ENCODE measurements around the gene CDC37. TPM values are rescaled to one million over a fixed set of nuclear protein-coding genes. Genes with fewer than 3 reads are reported as not detected.

CDC37 gene
- total and polyA plus RNA-seq, 2 experiments from 2014 or later, result 144 to 196 TPM

GRCh38 chr19:10430505-10431253, 27.3 kb upstream of the CDC37 start:
- TF ChIP-seq EZH2phosphoT487 (IDR thresholded peaks at IDR 0.05; ENCODE audit: low read depth, severe bottlenecking, unreplicated experiment), result no peak
- TF ChIP-seq EZH2 (IDR thresholded peaks at IDR 0.05; ENCODE audit: borderline replicate concordance), result peak; percentile 71
- WGBS (ENCODE audit: low lambda C conversion rate, missing lambda C conversion rate), result 22% methylated on average over 24 of the region's 75 CpGs
- peaks cover 7% of the 10 kb centered on the region for H3K4me1 ChIP-seq (ENCODE audit: insufficient read depth)
- no peaks in the 10 kb centered on the region for H4K20me1 ChIP-seq (ENCODE audit: insufficient read depth, poor library complexity, severe bottlenecking)
- no peaks in the 10 kb centered on the region for H3K9me2 ChIP-seq (replicated peaks; ENCODE audit: insufficient read depth)
- H3K27ac ChIP-seq, result no peak overlapping the region
- no peaks in the 10 kb centered on the region for H3K36me3 ChIP-seq (replicated peaks; ENCODE audit: insufficient read depth, low read depth)
- peak overlapping the region; percentile 42 for H3K4me3 ChIP-seq
- no peaks in the 10 kb centered on the region for H3K79me2 ChIP-seq
- H3K9me3 ChIP-seq (ENCODE audit: low read depth), result no peaks in the 10 kb centered on the region
- H2AFZ ChIP-seq, result peak overlapping the region; percentile 90
- peak; percentile 74 for DNase-seq (ENCODE audit: low spot score)
- peak overlapping the region; percentile 90 for H3K4me2 ChIP-seq
- H3K27me3 ChIP-seq, result peaks cover 52% of the 10 kb centered on the region

GRCh38 chr19:10428996-10429381, 25.6 kb upstream of the CDC37 start:
- no peaks in the 10 kb centered on the region for H3K9me2 ChIP-seq (replicated peaks; ENCODE audit: insufficient read depth)
- 87% methylated on average over 4 of the region's 5 CpGs for WGBS (ENCODE audit: low lambda C conversion rate, missing lambda C conversion rate)
- no peak overlapping the region for H3K4me3 ChIP-seq
- peaks cover 10% of the 10 kb centered on the region for H3K4me1 ChIP-seq (ENCODE audit: insufficient read depth)
- no peaks in the 10 kb centered on the region for H3K79me2 ChIP-seq
- H4K20me1 ChIP-seq (ENCODE audit: insufficient read depth, poor library complexity, severe bottlenecking), result no peaks in the 10 kb centered on the region
- peaks cover 66% of the 10 kb centered on the region for H3K27me3 ChIP-seq
- H3K4me2 ChIP-seq, result no peak overlapping the region
- no peak overlapping the region for H2AFZ ChIP-seq
- H3K36me3 ChIP-seq (replicated peaks; ENCODE audit: insufficient read depth, low read depth), result no peaks in the 10 kb centered on the region
- no peak for TF ChIP-seq EZH2phosphoT487 (IDR thresholded peaks at IDR 0.05; ENCODE audit: low read depth, severe bottlenecking, unreplicated experiment)
- no peak for TF ChIP-seq EZH2 (IDR thresholded peaks at IDR 0.05; ENCODE audit: borderline replicate concordance)
- TF ChIP-seq CTCF (IDR thresholded peaks at IDR 0.05; ENCODE audit: poor library complexity), result no peak
- no peak for DNase-seq (ENCODE audit: low spot score)
- no peaks in the 10 kb centered on the region for H3K9me3 ChIP-seq (ENCODE audit: low read depth)
- no peak overlapping the region for H3K27ac ChIP-seq

GRCh38 chr19:10427169-10427568, 23.8 kb upstream of the CDC37 start:
- TF ChIP-seq EZH2 (IDR thresholded peaks at IDR 0.05; ENCODE audit: borderline replicate concordance) (no peak), EZH2phosphoT487 (IDR thresholded peaks at IDR 0.05; ENCODE audit: low read depth, severe bottlenecking, unreplicated experiment) (no peak), CTCF (IDR thresholded peaks at IDR 0.05; ENCODE audit: poor library complexity) (no peak)
- peaks cover 10% of the 10 kb centered on the region for H3K4me1 ChIP-seq (ENCODE audit: insufficient read depth)
- no peak for DNase-seq (ENCODE audit: low spot score)
- peaks cover 77% of the 10 kb centered on the region for H3K27me3 ChIP-seq
- no peak overlapping the region for H3K4me3 ChIP-seq
- H4K20me1 ChIP-seq (ENCODE audit: insufficient read depth, poor library complexity, severe bottlenecking), result no peaks in the 10 kb centered on the region
- 89% methylated on average over 6 of the region's 6 CpGs for whole genome bisulfite sequencing (ENCODE audit: low lambda C conversion rate, missing lambda C conversion rate)
- H3K27ac ChIP-seq, result no peak overlapping the region
- H3K4me2 ChIP-seq, result no peak overlapping the region
- no peak overlapping the region for H2AFZ ChIP-seq
- H3K79me2 ChIP-seq, result no peaks in the 10 kb centered on the region
- no peaks in the 10 kb centered on the region for H3K9me2 ChIP-seq (replicated peaks; ENCODE audit: insufficient read depth)
- H3K9me3 ChIP-seq (ENCODE audit: low read depth), result no peaks in the 10 kb centered on the region
- no peaks in the 10 kb centered on the region for H3K36me3 ChIP-seq (replicated peaks; ENCODE audit: insufficient read depth, low read depth)

GRCh38 chr19:10424011-10424637, 20.8 kb upstream of the CDC37 start:
- H3K27ac ChIP-seq, result no peak overlapping the region
- no peak overlapping the region for H2AFZ ChIP-seq

More at GRCh38 chr19:10424011-10424637, 20.8 kb upstream of the CDC37 start:
- Histone ChIP-seq H3K9me2 (replicated peaks; ENCODE audit: insufficient read depth) (no peaks in the 10 kb centered on the region), H3K36me3 (replicated peaks; ENCODE audit: insufficient read depth, low read depth) (no peaks in the 10 kb centered on the region), H3K27me3 (peaks cover 82% of the 10 kb centered on the region), H3K4me3 (peak overlapping the region; percentile 17), H3K4me2 (peak overlapping the region; percentile 89), H3K9me3 (ENCODE audit: low read depth) (no peaks in the 10 kb centered on the region), H3K4me1 (ENCODE audit: insufficient read depth) (peaks cover 9% of the 10 kb centered on the region), H4K20me1 (ENCODE audit: insufficient read depth, poor library complexity, severe bottlenecking) (no peaks in the 10 kb centered on the region), H3K79me2 (no peaks in the 10 kb centered on the region)
- TF ChIP-seq EZH2 (IDR thresholded peaks at IDR 0.05; ENCODE audit: borderline replicate concordance) (no peak), CTCF (IDR thresholded peaks at IDR 0.05; ENCODE audit: poor library complexity) (peak; percentile 93)
- 8% methylated on average over 35 of the region's 38 CpGs for WGBS (ENCODE audit: low lambda C conversion rate, missing lambda C conversion rate)
- peak; percentile 84 for DNase-seq (ENCODE audit: low spot score)
